NCI-H2029 treated with DMSO at 0.1 percent for 48 hours (cell line): Measurements from ENCODE around the gene ATP8A2.

ENCODE experiments used
- DNase-seq: peaks from one replicate; lab custom pipeline; 2025; lab: John Stamatoyannopoulos, UW

ATP8A2 gene

GRCh38 chr13:25848812-25849745 is 477.3 kb downstream of the ATP8A2 start:
- DNase-seq: no peak

- no peak for DNase-seq
These were observed 486.1 kb downstream of the ATP8A2 start for GRCh38 chr13:25857830-25858229.

GRCh38 chr13:25859528-25859927 is 487.8 kb downstream of the ATP8A2 start:
- DNase-seq: no peak

- DNase-seq: no peak
These were observed 488.5 kb downstream of the ATP8A2 start for GRCh38 chr13:25860265-25860664.

GRCh38 chr13:25860862-25861261 is 489.1 kb downstream of the ATP8A2 start:
- no peak for DNase-seq

GRCh38 chr13:25862156-25862555 is 490.4 kb downstream of the ATP8A2 start:
- DNase-seq: no peak

- no peak for DNase-seq
These were observed 492.3 kb downstream of the ATP8A2 start for GRCh38 chr13:25864116-25864515.

- no peak for DNase-seq
These were observed 493.2 kb downstream of the ATP8A2 start for GRCh38 chr13:25864936-25865335.

GRCh38 chr13:25865391-25865790 is 493.6 kb downstream of the ATP8A2 start:
- no peak for DNase-seq

- DNase-seq: no peak
These were observed 495.3 kb downstream of the ATP8A2 start for GRCh38 chr13:25867038-25867437.

GRCh38 chr13:25868490-25868889 is 496.7 kb downstream of the ATP8A2 start:
- DNase-seq: no peak

GRCh38 chr13:25869941-25870340 is 498.2 kb downstream of the ATP8A2 start:
- no peak for DNase-seq

- no peak for DNase-seq
These were observed 499.8 kb downstream of the ATP8A2 start for GRCh38 chr13:25871389-25872125.

- no peak for DNase-seq
These were observed 500.9 kb downstream of the ATP8A2 start for GRCh38 chr13:25872481-25873241.

GRCh38 chr13:25873242-25873612 is 501.5 kb downstream of the ATP8A2 start:
- DNase-seq: no peak

GRCh38 chr13:25874064-25874737 is 502.4 kb downstream of the ATP8A2 start:
- DNase-seq: no peak

- DNase-seq: no peak
These were observed 503.1 kb downstream of the ATP8A2 start for GRCh38 chr13:25874907-25875306.

GRCh38 chr13:25876247-25876646 is 504.5 kb downstream of the ATP8A2 start:
- no peak for DNase-seq

GRCh38 chr13:25879466-25879865 is 507.7 kb downstream of the ATP8A2 start:
- DNase-seq: no peak

GRCh38 chr13:25881136-25881926 is 509.6 kb downstream of the ATP8A2 start:
- DNase-seq: no peak

- no peak for DNase-seq
These were observed 510.2 kb downstream of the ATP8A2 start for GRCh38 chr13:25881971-25882451.
